H1 (cell line): ENCODE measurements around the gene CBFB. TPM values are rescaled to one million over a fixed set of nuclear protein-coding genes. Genes with fewer than 3 reads are reported as not detected.

Experiments used
- CTCF ChIA-PET: fragments of 300-600 bp; sonication (Branson Sonifier 250); formaldehyde crosslinking; loops from one replicate; lab custom pipeline; 2021; ENCODE audit not compliant: partially characterized antibody; lab: Charles Lee
- POLR2A ChIA-PET: fragments of 300-600 bp; sonication (Branson Sonifier 250); formaldehyde crosslinking; loops from one replicate; lab custom pipeline; 2021; ENCODE audit warnings: inconsistent platforms; ENCODE audit not compliant: partially characterized antibody; lab: Charles Lee
- DNase-seq, 2 experiments: peaks; one replicate each; pipeline versions ENCODE4 v3.0.0 to v3.0.0-alpha.2; 2010 to 2022; ENCODE audit warnings: low spot score in 2 of 2, low read depth in 1 of 2, mixed read lengths in 1 of 2
- FAIRE-seq: peaks from 2 replicates; lab custom pipeline; 2011; peaks lifted over from hg19 to GRCh38; lab: Jason Lieb, UNC
- H2AFZ ChIP-seq: 2 replicates; pipeline ENCODE4 v1.8.1; 2012; ENCODE audit warnings: low read length, inconsistent platforms
- H2AK5ac ChIP-seq: 2 replicates; pipeline ENCODE4 v1.6.1; 2013; ENCODE audit warnings: low read depth, low read length
- H2BK120ac ChIP-seq: replicated peaks from 2 replicates; pipeline ENCODE3; 2013; ENCODE audit warnings: low read depth, low read length, inconsistent platforms
- H2BK12ac ChIP-seq: 2 replicates; pipeline ENCODE4 v1.6.1; 2013; ENCODE audit warnings: low read depth, low read length
- H2BK15ac ChIP-seq: 2 replicates; pipeline ENCODE4 v1.6.1; 2013; ENCODE audit warnings: low read length
- H2BK20ac ChIP-seq: 2 replicates; pipeline ENCODE4 v1.6.1; 2013; ENCODE audit warnings: low read length
- H2BK5ac ChIP-seq: 2 replicates; pipeline ENCODE4 v1.6.1; 2013; ENCODE audit warnings: low read depth, low read length
- H3K14ac ChIP-seq: 2 replicates; pipeline ENCODE4 v1.6.1; 2013; ENCODE audit warnings: inconsistent platforms; ENCODE audit not compliant: insufficient read length
- H3K18ac ChIP-seq: 2 replicates; pipeline ENCODE4 v1.6.1; 2013; ENCODE audit warnings: low read length; ENCODE audit errors: extremely low read depth
- H3K23ac ChIP-seq: 2 replicates; pipeline ENCODE4 v1.6.1; 2013; ENCODE audit warnings: inconsistent platforms; ENCODE audit not compliant: insufficient read length
- H3K23me2 ChIP-seq: 2 replicates; pipeline ENCODE4 v1.6.1; 2013; ENCODE audit warnings: low read depth, low read length
- H3K27ac ChIP-seq: 2 replicates; pipeline ENCODE4 v1.6.1; 2011; ENCODE audit warnings: low read depth, low read length, inconsistent platforms
- H3K27me3 ChIP-seq, 4 experiments: replicated peaks in 1 of 4; 1 replicate in 1 of 4; 2 replicates in 3 of 4; pipeline versions ENCODE4 v1.6.1 to v1.8.1; 2011 to 2013; ENCODE audit warnings: low read length in 3 of 4, mild to moderate bottlenecking in 3 of 4, inconsistent platforms in 2 of 4, mixed read lengths in 2 of 4, moderate library complexity in 1 of 4; ENCODE audit not compliant: control insufficient read depth in 3 of 4, insufficient read depth in 3 of 4; ENCODE audit errors: extremely low read depth in 1 of 4
- H3K36me3 ChIP-seq, 4 experiments: 2 replicates each; pipeline versions ENCODE4 v1.6.1 to v1.8.1; 2011 to 2013; ENCODE audit warnings: mild to moderate bottlenecking in 4 of 4, low read length in 3 of 4, moderate library complexity in 2 of 4, control low read depth in 1 of 4, inconsistent platforms in 1 of 4; ENCODE audit not compliant: insufficient read depth in 4 of 4, control insufficient read depth in 2 of 4
- H3K4ac ChIP-seq: replicated peaks from 2 replicates; pipeline ENCODE3; 2013; ENCODE audit warnings: low read length, low read depth, mixed read lengths, inconsistent platforms; ENCODE audit not compliant: insufficient read length
- H3K4me1 ChIP-seq, 4 experiments: replicated peaks in 1 of 4; 1 replicate in 1 of 4; 2 replicates in 3 of 4; pipeline versions ENCODE4 v1.6.1 to v1.8.1; 2011 to 2013; ENCODE audit warnings: low read length in 3 of 4, inconsistent platforms in 2 of 4, mixed read lengths in 1 of 4; ENCODE audit not compliant: insufficient read depth in 4 of 4, control insufficient read depth in 3 of 4
- H3K4me2 ChIP-seq, 2 experiments: 2 replicates each; pipeline versions ENCODE4 v1.6.1 to v1.8.1; 2011 to 2013; ENCODE audit warnings: low read depth in 2 of 2, low read length in 2 of 2, control low read depth in 1 of 2, inconsistent platforms in 1 of 2, mild to moderate bottlenecking in 1 of 2; ENCODE audit not compliant: insufficient read depth in 1 of 2
- H3K4me3 ChIP-seq, 4 experiments: fragments of 200-600, 300-600 bp in 1 of 4; sonication (generic), shearing (Covaris generic), sonication (Bioruptor Twin) in 1 of 4; 2 replicates each; pipeline versions ENCODE4 v1.5.1 to v1.8.1; 2011 to 2016; ENCODE audit warnings: low read length in 4 of 4, low read depth in 3 of 4, control low read depth in 2 of 4, inconsistent platforms in 2 of 4, mild to moderate bottlenecking in 2 of 4, mixed read lengths in 1 of 4, moderate library complexity in 1 of 4; ENCODE audit not compliant: insufficient read depth in 2 of 4; ENCODE audit errors: extremely low read depth in 1 of 4
- H3K56ac ChIP-seq: replicated peaks from 2 replicates; pipeline ENCODE3; 2013; ENCODE audit warnings: low read depth, mild to moderate bottlenecking, mixed read lengths, low read length, inconsistent platforms; ENCODE audit not compliant: insufficient read length
- H3K79me1 ChIP-seq: 2 replicates; pipeline ENCODE4 v1.6.1; 2013; ENCODE audit warnings: low read depth, low read length, control low read depth
- H3K79me2 ChIP-seq, 2 experiments: 2 replicates each; pipeline versions ENCODE4 v1.6.1 to v1.8.1; 2012 to 2013; ENCODE audit warnings: low read length in 2 of 2, mild to moderate bottlenecking in 2 of 2, inconsistent platforms in 1 of 2; ENCODE audit not compliant: insufficient read depth in 2 of 2, control insufficient read depth in 1 of 2
- H3K9ac ChIP-seq, 4 experiments: replicated peaks in 1 of 4; 1 replicate in 1 of 4; 2 replicates in 3 of 4; pipeline versions ENCODE4 v1.6.1 to v1.8.1; 2011 to 2013; ENCODE audit warnings: low read depth in 3 of 4, low read length in 3 of 4, control low read depth in 2 of 4, mild to moderate bottlenecking in 2 of 4, moderate library complexity in 2 of 4, inconsistent platforms in 1 of 4; ENCODE audit errors: extremely low read depth in 1 of 4
- H3K9me3 ChIP-seq, 2 experiments: 2 replicates each; pipeline versions ENCODE4 v1.6.1 to v1.8.1; 2012 to 2013; ENCODE audit warnings: mild to moderate bottlenecking in 2 of 2, moderate library complexity in 2 of 2, control low read depth in 1 of 2, inconsistent platforms in 1 of 2, low read depth in 1 of 2, low read length in 1 of 2, mixed read lengths in 1 of 2; ENCODE audit not compliant: insufficient read depth in 2 of 2
- H4K20me1 ChIP-seq, 2 experiments: replicated peaks in 1 of 2; 2 replicates each; pipeline versions ENCODE3 to v1.8.1; 2011 to 2013; ENCODE audit warnings: inconsistent platforms in 2 of 2, low read length in 2 of 2, mild to moderate bottlenecking in 1 of 2; ENCODE audit not compliant: insufficient read depth in 2 of 2, control insufficient read depth in 1 of 2
- H4K5ac ChIP-seq: 2 replicates; pipeline ENCODE4 v1.6.1; 2013; ENCODE audit warnings: low read length, low read depth, mixed read lengths, inconsistent platforms; ENCODE audit not compliant: insufficient read length
- H4K8ac ChIP-seq: 2 replicates; pipeline ENCODE4 v1.8.0; 2013; ENCODE audit warnings: mild to moderate bottlenecking, moderate library complexity, low read length, inconsistent platforms; ENCODE audit not compliant: insufficient read depth; ENCODE audit errors: extremely low read depth
- H4K91ac ChIP-seq: replicated peaks from 2 replicates; pipeline ENCODE3; 2013; ENCODE audit warnings: low read length, mixed read lengths, inconsistent platforms; ENCODE audit not compliant: insufficient read length
- ASH2L ChIP-seq: fragments of 200-600, 300-600 bp; sonication (generic); IDR thresholded peaks from one replicate; pipeline ENCODE4 v1.7.1; 2017; ENCODE audit warnings: low read length
- CBX5 ChIP-seq: fragments of 300-800, 300-1000 bp; sonication (generic); IDR thresholded peaks from 2 replicates; pipeline ENCODE4 v1.7.1; 2016; ENCODE audit warnings: antibody characterized with exemption, low read length, low read depth
- CEBPB ChIP-seq: IDR thresholded peaks from 2 replicates; pipeline ENCODE4 v1.6.1; 2012; ENCODE audit warnings: low read depth, low read length
- KDM4A ChIP-seq: IDR thresholded peaks from one replicate; pipeline ENCODE4 v1.7.1; 2012; ENCODE audit warnings: low read depth, mild to moderate bottlenecking, moderate library complexity, low read length, inconsistent platforms; ENCODE audit not compliant: severe bottlenecking
- RFX5 ChIP-seq: IDR thresholded peaks from 2 replicates; pipeline ENCODE4 v1.6.1; 2011; ENCODE audit warnings: low read depth, low read length, improper control_type of control experiment, borderline replicate concordance
- RXRA ChIP-seq: IDR thresholded peaks from 2 replicates; pipeline ENCODE4 v1.6.1; 2011; ENCODE audit warnings: low read depth, mild to moderate bottlenecking, low read length, moderate library complexity; ENCODE audit not compliant: insufficient read depth
- SAP30 ChIP-seq: fragments of 300-600 bp; sonication (generic); IDR thresholded peaks from 2 replicates; pipeline ENCODE4 v1.7.1; 2012; ENCODE audit warnings: low read length, moderate library complexity, mild to moderate bottlenecking, inconsistent platforms; ENCODE audit not compliant: insufficient read depth, insufficient replicate concordance
- SP1 ChIP-seq: IDR thresholded peaks from 2 replicates; pipeline ENCODE4 v1.6.1; 2011; ENCODE audit warnings: low read depth, low read length
- SP4 ChIP-seq: IDR thresholded peaks from 2 replicates; pipeline ENCODE4 v1.6.1; 2012; ENCODE audit warnings: low read length, inconsistent platforms
- TAF7 ChIP-seq: optimal IDR thresholded peaks from 2 replicates; pipeline ENCODE3; 2011; ENCODE audit warnings: low read depth, mild to moderate bottlenecking, inconsistent platforms, low read length, moderate library complexity, borderline replicate concordance
- TEAD4 ChIP-seq: IDR thresholded peaks from 2 replicates; pipeline ENCODE4 v1.6.1; 2012; ENCODE audit warnings: low read depth, low read length, inconsistent platforms, mixed read lengths
- YY1 ChIP-seq: IDR thresholded peaks from 2 replicates; pipeline ENCODE4 v1.6.1; 2011; ENCODE audit warnings: low read depth, mild to moderate bottlenecking, low read length
- WGBS, 2 experiments: shearing (Covaris generic) in 1 of 2; methylation state at CpG; one replicate each; pipeline versions ENCODE4 v1.1.6 to v1.1.7; 2013 to 2015; ENCODE audit warnings: low lambda C conversion rate in 2 of 2, mixed read lengths in 2 of 2, inconsistent platforms in 1 of 2, low coverage in 1 of 2, missing lambda C conversion rate in 1 of 2; ENCODE audit not compliant: insufficient replicate concordance in 2 of 2, insufficient coverage in 1 of 2, insufficient read length in 1 of 2; ENCODE audit errors: extremely low coverage in 1 of 2, missing lambda C conversion rate in 1 of 2; 5-methylcytosine and 5-hydroxymethylcytosine counted together
- polyA plus RNA-seq, 7 experiments: library from polyadenylated mRNA; depleted of rRNA in 3 of 7; stranded (reverse) in 5 of 7; unstranded in 2 of 7; fragments of >200 nt in 5 of 7; fragments of 200-250 nt in 2 of 7; gene quantifications; 1 replicate in 5 of 7; 2 replicates in 1 of 7; 4 replicates in 1 of 7; pipeline versions ENCODE4 v1.2.1 to v1.2.3, GENCODE V29; 2011 to 2013; ENCODE audit warnings: missing spikeins in 2 of 7, mixed read lengths in 2 of 7
- total RNA-seq: library from RNA; stranded (reverse); fragmentation: NEBNext Ultra II Directional; extraction: Animal tissue kit (Norgen Biotek cat#: 25700); gene quantifications from 2 replicates; pipeline ENCODE4 v1.2.1, GENCODE V29; 2021

The CBFB gene
- total and polyA plus RNA-seq, 2 of the 8 experiments (the other 6 are each of a cell fraction or from before 2014, with no cell fraction given), result 11.5 to 31.6 TPM

- Histone ChIP-seq H3K23me2 (peaks cover 5% of the 10 kb centered on the region; the same call in 1 of the 2 replicates), H2AFZ (no peak overlapping the region), H3K56ac (peak overlapping the region; percentile 86), H2BK15ac (no peak overlapping the region), H3K4ac (peak overlapping the region; percentile 66), H3K27ac (no peak overlapping the region; the same call in 1 of the 2 replicates), H3K18ac (peak overlapping the region; percentile 48), H4K20me1 (peaks cover 0 to 3% of the 10 kb centered on the region in 2 experiments), H2BK120ac (no peak overlapping the region), H3K4me2 (peak overlapping the region; percentile 80 to 95), H2AK5ac (no peak overlapping the region), H3K27me3 (peaks cover 0 to 7% (median 3%) of the 10 kb centered on the region in 4 experiments; a peak in 2 of 7 replicates), H2BK5ac (no peak overlapping the region), H3K9ac (peak overlapping the region; percentile 62 to 88 (median 70); a peak in 6 of 7 replicates), H3K14ac (no peak overlapping the region), H3K79me1 (no peaks in the 10 kb centered on the region; the same call in 1 of the 2 replicates), H3K9me3 (no peaks in the 10 kb centered on the region; a peak in 1 of 4 replicates), H4K8ac (peak overlapping the region; percentile 95), H4K91ac (no peak overlapping the region), H3K4me1 (peaks cover 0 to 4% (median 1%) of the 10 kb centered on the region in 4 experiments; a peak in 2 of 7 replicates), H3K36me3 (no peaks in the 10 kb centered on the region), H3K79me2 (peaks cover 0 to 33% of the 10 kb centered on the region in 2 experiments; a peak in 2 of 4 replicates), H3K23ac (no peak overlapping the region), H4K5ac (no peak overlapping the region), H3K4me3 (peak overlapping the region; percentile 54 to 88 (median 84)), H2BK12ac (no peak overlapping the region), H2BK20ac (no peak overlapping the region)
- peak in 1 of 2 experiments; percentile 62 for DNase-seq
- CTCF ChIA-PET, result interaction anchor here (0.7 to 3.8 kb wide), 7 partner anchors 11 to 131 kb away, joined by 3 to 36 read pairs (median 11); partner anchors contain the start of genes FBXL8 and TRADD
- no peak for FAIRE-seq
- POLR2A ChIA-PET, result interaction anchor here (0.9 to 1.8 kb wide), 9 partner anchors 9 to 122 kb away, joined by 3 to 6 read pairs (median 4); no protein-coding TSS in a partner anchor
- 2% methylated on average over 67 of the region's 123 CpGs; no CpG with 5 or more reads in 1 of the 2 experiments for WGBS, 2 experiments
- no peak for TF ChIP-seq RFX5
- no peak for TF ChIP-seq TEAD4
- TF ChIP-seq CBX5, result no peak
- peak; percentile 90 for TF ChIP-seq KDM4A
- peak; percentile 68; the same call in 1 of the 2 replicates for TF ChIP-seq YY1
- peak; percentile 13 for TF ChIP-seq TAF7
- no peak for TF ChIP-seq CEBPB
- TF ChIP-seq ASH2L, result peak; percentile 51
- no peak for TF ChIP-seq SP1
- TF ChIP-seq SP4, result no peak
- TF ChIP-seq RXRA, result no peak
- TF ChIP-seq SAP30, result no peak
Observed at GRCh38 chr16:67029254-67030096, 526 bp downstream of the CBFB start.
